ENCODE data around the gene SYT7.
"Not testable (repeated sequence)": the region's sequence is repeated elsewhere in the genome, so short reads cannot be mapped to it uniquely, and the experiment has no call there.

Gene SYT7

GRCh38 chr11:61476371-61476770, 104.5 kb downstream of the SYT7 start:
- no peak for DNase-seq (ENCODE audit: low read depth in 2 of 2)

- no peak for DNase-seq (ENCODE audit: low read depth in 2 of 2)
Measured at GRCh38 chr11:61475433-61475832, 105.4 kb downstream of the SYT7 start.

GRCh38 chr11:61474013-61474643, 106.7 kb downstream of the SYT7 start:
- DNase-seq (ENCODE audit: low read depth in 2 of 2), result no peak

DNA sequence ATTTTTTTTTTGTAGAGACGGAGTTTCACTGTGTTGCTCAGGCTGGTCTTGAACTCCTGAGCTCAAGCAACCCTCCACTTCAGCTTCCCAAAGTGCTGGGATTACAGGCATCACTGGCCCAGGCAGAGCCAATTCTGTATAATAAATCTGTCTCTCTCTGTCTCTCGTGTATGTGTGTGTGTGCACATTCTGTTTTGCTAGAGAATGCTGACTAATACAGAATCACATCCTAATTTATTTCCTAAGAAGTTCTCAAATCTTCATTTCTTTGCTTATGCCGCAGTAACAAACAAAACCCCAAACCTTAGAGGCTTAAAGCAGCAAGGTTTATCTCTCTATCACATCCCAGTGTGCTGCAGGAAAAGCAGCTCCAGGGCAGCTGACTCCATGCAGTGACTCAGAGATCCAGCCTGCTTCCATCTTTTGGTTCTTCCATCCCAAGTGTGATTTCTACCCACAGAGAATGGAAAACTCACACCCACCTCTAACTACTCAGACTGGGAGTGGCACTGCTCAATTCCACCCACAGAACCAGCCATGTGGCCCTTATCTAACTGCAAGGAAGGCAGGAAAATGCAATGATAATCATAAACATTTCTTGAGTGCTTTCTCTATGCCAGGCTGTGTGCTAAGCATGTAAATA, 107.4 kb downstream of the SYT7 start:
- no peak for DNase-seq (ENCODE audit: low read depth in 2 of 2)

DNA sequence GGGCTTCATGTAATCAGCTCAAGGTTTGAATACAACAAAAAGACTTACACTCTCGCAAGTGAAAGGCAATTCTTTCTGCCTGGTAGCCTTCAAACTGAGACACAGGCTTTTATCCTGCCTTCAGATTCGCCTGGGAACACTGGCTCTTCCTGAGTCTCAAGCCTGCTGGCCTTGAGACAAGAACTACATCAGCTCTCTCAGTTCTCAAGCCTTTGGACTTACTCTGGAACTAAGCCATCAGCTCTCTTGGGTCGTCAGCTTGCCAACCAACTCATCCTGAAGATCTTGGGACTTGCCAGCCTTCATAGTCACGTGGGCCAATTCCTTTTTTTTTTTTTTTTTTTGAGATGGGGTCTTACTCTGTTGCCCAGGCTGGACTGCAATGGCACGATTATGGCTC, 108.0 kb downstream of the SYT7 start:
- no peak for DNase-seq (ENCODE audit: low read depth in 2 of 2)

DNA sequence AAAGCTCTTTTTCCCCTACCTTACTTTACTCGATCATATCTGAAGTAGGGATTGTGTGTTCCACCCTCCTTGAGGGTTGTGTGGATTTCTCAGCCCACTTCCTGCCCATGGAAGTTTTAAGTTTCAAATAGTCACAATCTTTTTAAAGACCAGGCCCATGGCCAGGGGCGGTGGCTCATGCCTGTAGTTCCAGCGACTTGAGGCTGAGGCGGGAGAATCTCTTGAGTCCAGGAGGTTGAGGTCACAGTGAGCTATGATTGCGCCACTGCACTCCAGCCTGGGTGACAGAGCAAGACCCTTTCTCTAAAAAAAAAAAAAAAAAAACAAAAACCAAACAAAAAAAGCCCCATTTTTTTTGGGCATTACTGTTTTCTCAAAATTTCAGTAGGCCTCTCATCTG, 108.6 kb downstream of the SYT7 start:
- no peak for DNase-seq (ENCODE audit: low read depth in 2 of 2)

GRCh38 chr11:61468002-61468401, 112.9 kb downstream of the SYT7 start:
- no peak for DNase-seq (ENCODE audit: low read depth in 2 of 2)

- DNase-seq (ENCODE audit: low read depth in 2 of 2), result not testable (repeated sequence)
Measured at GRCh38 chr11:61467602-61468001, 113.3 kb downstream of the SYT7 start.
